ENCODE results near the gene ACTA2.
A peak's percentile ranks its signal among the peaks of the same experiment; 100 is the strongest.
"Not testable (repeated sequence)": the region's sequence is repeated elsewhere in the genome, so short reads cannot be mapped to it uniquely, and the experiment has no call there.

The ACTA2 gene

DNA sequence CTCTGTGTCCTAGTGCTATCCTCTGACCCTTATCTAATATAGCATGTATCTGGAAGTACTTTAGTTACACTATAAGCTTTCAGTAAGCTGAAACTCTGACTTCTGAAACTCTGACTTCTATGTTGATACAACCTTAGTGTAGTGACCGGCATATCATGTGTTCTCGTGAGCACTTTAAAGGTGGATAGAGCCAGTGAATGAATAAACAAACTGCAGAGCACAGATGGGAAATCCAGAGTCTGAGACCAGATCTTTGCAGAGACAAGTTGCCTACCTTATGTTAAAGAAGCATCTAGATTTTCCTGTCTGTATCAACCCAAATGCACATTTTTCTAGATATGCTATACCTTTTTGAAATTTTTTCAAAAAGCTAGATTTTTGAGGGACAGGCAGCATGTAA, 3.5 kb downstream of the ACTA2 start:
- DNase-seq, result no peak

GRCh38 chr10:88946965-88947590, 5.5 kb downstream of the ACTA2 start:
- no peak for DNase-seq

DNA sequence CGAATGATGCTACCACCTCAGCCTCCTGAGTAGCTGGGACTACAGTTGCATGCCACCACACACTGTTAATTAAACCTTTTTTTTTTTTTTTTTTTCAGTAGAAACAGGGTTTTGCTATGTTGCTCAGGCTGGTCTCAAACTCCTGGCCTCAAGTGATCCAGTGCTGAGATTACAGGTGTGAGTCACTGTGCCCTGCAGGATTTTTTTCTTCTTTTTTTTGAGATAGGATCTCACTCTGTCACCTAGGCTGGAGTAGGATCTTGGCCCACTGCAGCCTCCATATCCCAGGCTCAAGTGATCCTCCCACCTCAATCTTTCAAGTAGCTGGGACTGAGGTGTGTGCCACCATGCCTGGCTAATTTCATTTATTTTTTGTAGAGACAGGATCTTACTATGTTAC, 6.4 kb downstream of the ACTA2 start:
- no peak for DNase-seq

GRCh38 chr10:88944813-88945212, 7.8 kb downstream of the ACTA2 start:
- DNase-seq, result no peak

- no peak for DNase-seq
Measured at GRCh38 chr10:88943778-88944177, 8.8 kb downstream of the ACTA2 start.

- DNase-seq, result no peak
Measured at GRCh38 chr10:88941026-88941425, 11.5 kb downstream of the ACTA2 start.

- DNase-seq, result no peak
Measured at GRCh38 chr10:88938938-88939337, 13.6 kb downstream of the ACTA2 start.

DNA sequence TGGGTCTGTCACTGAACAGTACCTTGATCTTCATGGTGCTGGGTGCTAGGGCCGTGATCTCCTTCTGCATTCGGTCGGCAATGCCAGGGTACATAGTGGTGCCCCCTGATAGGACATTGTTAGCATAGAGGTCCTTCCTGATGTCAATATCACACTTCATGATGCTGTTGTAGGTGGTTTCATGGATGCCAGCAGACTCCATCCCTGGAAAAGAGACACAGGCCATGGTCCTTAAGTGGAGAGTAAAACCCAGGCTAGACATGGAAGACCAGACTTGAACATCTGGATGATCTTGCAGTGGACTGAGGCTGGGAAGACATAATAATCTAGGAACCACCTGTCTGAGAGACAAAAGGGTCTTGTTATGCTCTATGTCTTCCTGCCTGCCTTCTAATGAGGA, 14.5 kb downstream of the ACTA2 start:
- no peak for DNase-seq

DNA sequence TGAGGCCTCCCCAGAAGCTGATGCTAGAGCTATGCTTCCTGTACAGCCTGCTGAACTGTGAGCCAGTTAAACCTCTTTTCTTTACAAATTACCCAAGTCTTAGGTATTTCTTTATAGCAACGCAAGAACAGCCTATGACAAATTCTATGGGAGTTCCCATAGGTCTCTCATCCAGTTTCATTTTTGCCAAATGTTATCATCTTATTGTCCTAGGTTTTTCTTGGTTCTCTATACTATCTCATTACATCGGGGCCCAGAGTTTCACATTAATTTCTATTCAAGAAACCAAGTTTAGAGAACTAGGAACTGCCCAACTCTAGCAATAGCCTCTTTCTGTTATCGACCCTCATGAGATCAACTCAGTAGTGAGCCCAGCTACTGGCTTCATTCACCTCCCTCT, 15.9 kb downstream of the ACTA2 start:
- DNase-seq, result no peak

DNA sequence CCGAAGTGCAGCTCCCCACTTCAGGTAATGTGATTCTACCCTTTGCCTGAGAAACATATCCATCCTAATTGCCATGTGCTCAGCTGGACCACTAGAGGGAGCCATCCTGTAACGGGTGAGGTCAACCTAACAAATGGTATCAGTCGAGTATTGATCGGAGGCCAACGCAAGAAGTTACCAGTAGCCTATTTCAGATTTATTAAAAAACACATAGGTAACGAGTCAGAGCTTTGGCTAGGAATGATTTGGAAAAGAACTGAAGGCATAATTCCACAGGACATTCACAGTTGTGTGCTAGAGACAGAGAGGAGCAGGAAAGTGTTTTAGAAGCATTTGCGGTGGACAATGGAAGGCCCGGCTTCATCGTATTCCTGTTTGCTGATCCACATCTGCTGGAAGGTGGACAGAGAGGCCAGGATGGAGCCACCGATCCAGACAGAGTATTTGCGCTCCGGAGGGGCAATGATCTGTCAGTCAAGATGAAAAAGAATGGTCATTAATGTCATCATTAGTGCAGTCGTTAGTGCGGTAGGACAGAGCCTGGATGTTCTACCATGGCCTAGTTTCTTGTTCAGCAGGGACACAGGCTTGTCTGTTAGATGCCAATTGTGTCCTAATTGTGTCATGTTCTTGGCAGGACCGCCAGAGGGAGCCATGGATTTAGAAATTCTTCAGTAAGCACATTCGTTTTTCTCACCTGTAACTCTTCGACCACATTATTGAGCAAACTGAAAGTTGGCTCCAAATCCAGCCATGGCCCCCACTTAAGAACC, 17.5 kb downstream of the ACTA2 start:
- peak; percentile 83 for DNase-seq

- no peak for DNase-seq
Measured at GRCh38 chr10:88933564-88933963, 19.0 kb downstream of the ACTA2 start.

DNA sequence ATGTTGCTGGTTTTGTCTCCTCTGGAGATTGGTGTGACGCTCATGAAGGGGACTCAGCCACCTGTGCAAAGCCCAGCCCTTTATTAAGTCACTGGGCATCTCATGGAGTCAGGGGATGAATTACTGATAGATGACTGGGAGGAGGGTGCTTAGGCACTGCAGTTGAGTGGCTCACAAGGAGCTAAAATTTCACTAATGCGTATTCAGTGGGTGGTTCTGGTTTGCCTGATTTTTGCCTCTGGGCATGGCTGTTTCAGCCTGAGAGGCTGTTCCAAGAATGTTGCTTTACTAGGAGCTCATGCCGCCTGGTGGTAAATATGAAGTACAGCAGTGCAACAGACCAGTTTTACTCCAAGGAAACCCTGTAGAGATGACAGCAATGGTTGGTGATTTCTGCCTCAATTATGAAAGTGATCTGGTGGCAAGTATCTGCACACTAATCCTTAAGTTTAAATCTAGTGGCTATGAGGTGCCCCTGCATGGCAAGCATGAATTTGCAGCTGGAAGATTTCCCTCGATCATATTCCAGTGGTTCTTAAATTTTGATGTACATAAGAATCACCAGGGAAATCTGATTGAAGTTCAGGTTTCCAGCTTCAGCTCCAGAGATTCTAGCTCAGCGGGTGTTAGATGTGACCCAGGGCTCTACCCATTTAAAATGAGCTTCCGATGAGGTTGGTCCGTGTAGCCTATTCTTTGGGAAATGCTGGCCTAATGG, 19.9 kb downstream of the ACTA2 start:
- DNase-seq, result peak; percentile 51

- not testable (repeated sequence) for DNase-seq
Measured at GRCh38 chr10:88932029-88932428, 20.5 kb downstream of the ACTA2 start.

GRCh38 chr10:88931548-88931947, 21.0 kb downstream of the ACTA2 start:
- no peak for DNase-seq

GRCh38 chr10:88928254-88928653, 24.3 kb downstream of the ACTA2 start:
- no peak for DNase-seq

DNA sequence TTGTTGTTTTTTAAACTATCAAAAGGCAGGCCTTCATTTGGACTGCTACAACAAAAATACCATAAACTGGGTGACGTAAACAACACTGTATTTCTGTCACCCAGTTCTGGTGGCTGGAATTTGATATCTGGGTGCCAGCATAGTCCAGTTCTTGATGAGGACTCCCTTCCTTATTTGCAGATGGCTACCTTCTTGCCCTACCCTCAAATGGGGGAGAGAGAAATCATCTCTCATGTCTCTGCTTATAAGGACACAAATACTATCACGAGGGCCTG, 25.2 kb downstream of the ACTA2 start:
- no peak for DNase-seq

DNA sequence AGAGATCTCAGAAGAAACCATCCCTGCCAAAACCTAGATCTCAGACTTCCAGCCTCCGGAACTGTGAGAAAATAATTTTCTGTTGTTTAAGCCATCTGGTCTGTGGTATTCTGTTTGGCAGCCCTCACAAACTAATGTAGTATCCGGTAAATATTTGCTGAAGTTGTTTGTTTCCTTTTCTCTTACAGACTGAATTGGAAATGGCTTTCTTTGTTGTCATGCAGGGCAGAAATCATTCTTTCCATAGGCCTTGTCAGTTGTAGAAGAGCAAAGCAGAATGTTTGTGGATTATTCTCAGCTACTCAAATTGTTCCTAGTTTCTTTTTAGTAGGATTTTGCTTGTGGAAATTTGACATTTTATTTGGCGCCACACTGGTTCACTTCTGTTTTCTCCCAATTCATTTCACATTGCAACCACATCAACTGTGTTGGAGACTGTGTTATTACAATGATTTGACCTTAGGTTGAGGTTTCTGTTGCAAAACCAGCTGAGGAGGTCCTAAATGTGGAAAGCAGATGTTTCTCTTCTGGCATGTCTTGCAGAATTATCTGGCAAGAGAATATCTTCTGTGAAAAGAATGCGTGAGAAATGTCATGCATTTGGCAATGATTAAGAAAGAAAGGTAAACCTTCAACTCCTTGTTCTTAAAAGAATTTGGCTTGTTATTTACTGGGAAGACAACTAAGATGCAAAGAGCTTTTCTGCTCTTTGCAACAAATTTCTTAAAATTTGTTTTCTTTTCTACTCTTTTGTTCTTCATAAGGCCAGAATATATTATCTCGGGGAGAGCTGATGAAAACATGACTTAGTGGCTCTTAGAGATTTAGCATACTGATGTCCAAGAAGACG, 25.8 kb downstream of the ACTA2 start:
- DNase-seq, result no peak

DNA sequence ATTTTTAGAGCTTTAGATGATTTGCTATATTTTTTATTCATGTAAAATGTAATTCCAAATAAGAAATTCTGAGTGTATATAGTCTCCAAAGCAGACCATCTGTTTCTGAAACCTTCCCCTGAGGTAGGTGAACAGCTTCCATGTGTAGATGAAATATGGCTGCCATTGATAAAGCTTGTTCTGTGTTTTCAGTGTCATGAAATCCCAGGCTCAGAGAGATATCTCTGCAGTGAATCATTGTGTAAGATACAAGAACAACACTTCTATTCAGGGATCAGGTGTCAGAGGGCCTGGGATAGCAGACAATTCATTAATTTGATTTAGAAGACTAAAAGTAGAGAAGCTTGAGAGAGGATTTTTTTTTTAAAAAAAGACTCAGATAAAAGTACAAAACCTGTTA, 29.1 kb downstream of the ACTA2 start:
- DNase-seq, result no peak

DNA sequence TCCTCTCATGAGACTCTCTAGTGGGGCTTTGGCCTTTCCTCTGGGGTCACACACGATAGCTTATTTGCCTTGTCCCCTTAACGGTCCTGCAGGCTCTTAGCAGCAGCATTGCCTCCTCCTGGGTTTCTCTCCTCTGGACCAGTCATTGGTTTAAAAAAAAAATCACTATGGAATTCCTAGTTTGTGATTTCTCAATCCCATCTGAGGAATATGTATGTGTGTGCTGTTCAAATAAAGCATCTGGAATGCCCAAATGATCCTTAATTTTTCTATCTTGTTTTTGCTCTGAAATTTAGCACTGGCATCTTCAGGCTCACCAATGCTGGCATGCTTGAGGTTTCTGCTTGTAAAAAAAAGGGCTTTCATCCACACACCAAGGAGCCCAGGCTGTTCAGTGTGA, 30.5 kb downstream of the ACTA2 start:
- DNase-seq, result no peak

- no peak for DNase-seq
Measured at GRCh38 chr10:88920986-88921593, 31.5 kb downstream of the ACTA2 start.

DNA sequence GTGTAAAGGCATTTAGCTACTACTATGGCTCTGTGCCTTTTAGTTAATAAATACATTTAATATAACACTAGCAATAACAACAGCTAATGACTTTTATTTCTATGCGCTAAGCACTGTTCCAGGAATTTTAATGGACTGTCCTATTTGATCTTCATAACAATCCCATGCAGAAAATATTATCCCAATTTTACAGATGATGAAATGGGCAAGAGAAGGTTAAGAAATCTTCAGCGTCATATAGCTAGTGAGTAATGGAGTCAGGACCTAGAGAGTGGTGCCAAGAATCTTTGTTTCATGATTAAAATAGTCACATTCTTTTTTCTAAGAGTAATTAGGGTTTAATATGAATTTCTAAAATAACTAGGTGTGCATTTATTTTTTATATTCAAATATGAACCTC, 32.4 kb downstream of the ACTA2 start:
- no peak for DNase-seq

DNA sequence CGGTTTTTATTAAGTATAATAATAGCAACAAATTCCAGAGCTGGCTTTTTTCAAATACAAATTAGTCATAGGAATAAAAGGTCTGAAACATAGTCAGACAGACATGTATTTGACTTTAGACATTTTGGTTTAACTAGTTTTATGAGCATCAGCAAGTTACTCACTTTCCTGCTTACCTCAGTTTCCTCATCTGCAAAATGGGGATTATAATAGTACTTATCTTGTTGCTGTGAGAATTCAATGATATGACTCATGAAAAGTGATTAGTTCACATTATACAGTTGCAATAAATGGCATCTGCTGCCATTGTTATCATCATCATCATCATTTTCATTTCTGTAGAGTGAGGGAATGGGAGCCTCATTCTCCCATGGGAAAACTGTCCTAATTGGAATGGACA, 33.5 kb downstream of the ACTA2 start:
- DNase-seq, result no peak

All from CD4-positive, alpha-beta T cell treated with Interleukin-17A for 4 hours (primary cell).